HG03378 (cell line): ENCODE results near the gene USB1.

Experiments used
- ATAC-seq: cut with Tn5 transposase; IDR thresholded peaks from one replicate; pipeline ENCODE4 v1.9.1; 2021; ENCODE audit warnings: mild to moderate bottlenecking, moderate library complexity; ENCODE audit not compliant: unreplicated experiment

Gene USB1

DNA sequence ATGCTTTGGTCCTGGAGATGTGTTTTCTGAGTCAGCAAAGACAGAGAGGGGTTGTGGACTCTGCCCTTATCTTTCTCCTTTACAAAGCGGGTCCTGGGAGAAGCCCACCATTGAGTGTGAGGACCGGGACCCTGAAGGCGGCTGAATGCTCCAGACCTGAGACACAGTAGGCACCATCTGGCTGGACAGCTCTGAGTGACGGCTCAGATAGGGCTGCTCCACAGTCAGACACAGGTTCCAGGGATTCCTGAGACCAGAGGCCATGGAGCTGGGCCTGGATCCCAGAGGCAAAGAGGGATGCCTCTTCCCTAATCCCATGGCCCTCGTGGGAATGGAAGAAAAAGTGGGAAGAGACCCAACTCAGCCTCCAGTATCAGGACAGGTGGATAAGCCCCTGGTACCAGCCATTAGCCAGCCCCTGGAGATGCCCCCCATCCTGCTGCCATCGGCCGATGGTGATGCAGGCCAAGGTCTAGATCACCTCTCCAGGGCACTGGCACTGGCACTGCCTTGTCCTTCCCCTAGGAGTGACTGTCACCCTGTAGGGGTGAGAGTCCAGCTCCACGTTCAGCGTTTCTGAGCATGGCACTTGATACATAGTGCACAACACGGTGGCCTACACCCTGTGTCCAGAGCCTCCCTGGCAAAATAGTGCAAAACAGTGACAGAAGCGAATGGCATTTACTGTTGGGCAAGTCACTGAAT lies 29.1 kb downstream of the USB1 start:
- ATAC-seq = no peak

DNA sequence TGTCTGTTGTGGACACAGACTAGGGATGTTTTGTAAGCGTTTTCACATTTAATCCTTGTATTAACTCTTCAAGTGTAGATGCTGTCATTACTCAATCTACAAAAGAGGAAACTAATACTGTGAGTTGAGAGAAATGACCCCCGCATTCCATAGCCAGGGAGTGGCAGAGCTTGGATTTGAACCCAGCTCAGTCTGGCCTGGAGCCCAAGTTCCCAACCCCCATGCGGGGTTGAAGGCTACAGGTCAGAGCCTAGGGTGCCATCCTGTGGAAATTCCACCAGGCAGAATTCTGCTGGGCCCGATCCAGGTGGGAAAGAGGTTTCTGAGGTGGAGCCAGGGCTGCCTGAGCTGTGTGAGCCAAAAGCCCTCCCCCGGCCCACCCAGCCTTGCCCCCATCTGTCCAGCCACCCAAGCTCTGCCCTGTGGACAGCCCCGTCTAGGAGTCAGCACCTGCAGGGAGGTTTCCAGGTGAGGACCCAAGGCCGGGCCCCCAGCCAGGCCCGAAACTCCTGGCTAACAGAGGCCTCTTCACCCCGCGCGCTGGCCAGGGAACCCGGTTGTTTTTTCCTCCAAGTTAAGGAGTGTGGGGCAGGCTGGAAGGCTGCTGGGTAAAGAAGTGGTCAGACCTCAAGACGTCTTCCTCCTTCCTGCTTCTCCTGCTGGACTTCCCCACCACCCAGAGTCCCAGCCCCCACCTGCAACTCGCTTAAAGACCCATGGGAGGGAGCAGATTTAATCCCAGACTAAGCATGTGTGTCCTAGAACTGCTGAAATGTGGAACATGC lies 30.0 kb downstream of the USB1 start:
- ATAC-seq = no peak

DNA sequence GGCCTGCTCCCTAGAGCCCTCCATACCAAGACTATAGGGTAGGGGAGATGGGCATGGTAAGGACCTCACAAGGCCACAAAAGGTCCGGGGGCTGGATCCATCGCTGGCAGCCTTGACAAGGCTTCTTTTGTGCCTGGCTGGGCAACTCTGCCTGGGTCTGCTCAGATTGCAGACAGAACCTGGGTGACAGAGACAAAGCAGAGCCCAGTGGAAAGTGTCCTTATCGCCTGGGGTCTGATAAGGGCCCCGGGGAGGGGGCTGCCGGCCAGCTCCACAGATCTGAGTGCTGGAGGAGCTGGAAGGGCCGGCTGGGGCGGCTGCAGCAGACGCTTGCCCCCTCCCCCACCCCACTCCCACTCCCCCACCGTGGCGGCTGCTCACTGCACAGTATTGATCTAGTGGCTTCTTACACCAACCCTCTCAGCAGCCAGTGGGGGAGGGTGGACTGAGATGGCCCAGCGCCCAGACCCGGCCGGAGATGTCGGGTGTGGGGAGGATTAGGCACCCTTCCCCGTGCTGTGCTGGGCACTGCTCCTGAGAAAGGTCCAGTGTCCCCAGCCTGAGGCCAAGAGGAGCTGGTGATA lies 31.6 kb downstream of the USB1 start:
- no peak for ATAC-seq

DNA sequence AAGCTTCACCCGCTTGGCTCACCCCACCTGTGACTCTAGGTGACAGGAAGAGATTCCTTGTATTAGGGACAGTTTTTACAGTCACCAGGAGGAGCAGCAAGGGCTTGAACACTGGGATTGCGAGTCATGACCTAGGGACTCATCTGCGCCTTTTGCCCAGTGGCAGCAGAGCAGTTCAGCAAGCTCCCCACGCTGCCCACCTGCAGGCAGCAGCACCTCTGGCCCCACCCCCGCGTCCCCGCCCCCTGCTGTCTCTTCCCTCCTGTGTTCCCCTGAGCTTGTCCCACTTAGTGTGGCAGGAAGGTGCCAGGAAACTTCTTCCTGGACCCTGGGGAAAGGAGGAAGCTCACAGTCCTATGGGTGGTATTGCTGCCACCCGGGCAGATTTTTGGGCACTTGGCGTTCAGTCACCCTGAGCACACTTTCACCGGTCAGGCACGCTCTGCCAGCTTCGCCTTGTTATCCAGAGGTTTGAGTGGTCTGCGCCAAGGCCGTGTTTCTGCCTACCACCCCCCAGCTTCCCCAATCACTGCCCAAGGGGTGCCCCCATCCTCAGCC lies 33.0 kb downstream of the USB1 start:
- ATAC-seq = no peak

- ATAC-seq = no peak
Measured at GRCh38 chr16:58034774-58035173, 33.6 kb downstream of the USB1 start.

GRCh38 chr16:58035356-58036170 lies 34.4 kb downstream of the USB1 start:
- ATAC-seq = no peak

DNA sequence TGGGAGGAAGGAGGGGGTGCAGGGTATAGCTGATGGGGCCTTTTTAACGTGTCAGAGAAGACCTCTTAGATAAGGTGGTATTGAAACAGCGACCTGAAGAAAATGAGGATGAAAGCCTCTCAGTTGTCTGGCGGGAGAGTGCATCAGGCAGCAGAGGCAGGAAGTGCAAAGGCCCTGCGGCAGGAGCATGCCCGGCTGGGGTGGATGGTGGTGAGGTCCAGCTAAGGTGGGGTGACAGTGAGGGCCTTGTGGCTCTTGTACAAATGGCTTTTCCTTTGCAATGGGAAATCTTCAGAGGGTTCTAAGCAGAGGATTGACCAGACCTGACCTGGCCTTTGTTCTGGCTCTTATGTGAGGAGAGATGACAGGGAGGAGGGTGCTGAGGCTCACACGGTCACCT lies 35.7 kb downstream of the USB1 start:
- ATAC-seq = no peak

- ATAC-seq = no peak
Measured at GRCh38 chr16:58037365-58038057, 36.3 kb downstream of the USB1 start.

GRCh38 chr16:58038219-58038641 lies 37.0 kb downstream of the USB1 start:
- ATAC-seq = no peak

- ATAC-seq = no peak
Measured at GRCh38 chr16:58039829-58040495, 38.8 kb downstream of the USB1 start.

GRCh38 chr16:58040496-58040846 lies 39.3 kb downstream of the USB1 start:
- ATAC-seq = no peak

DNA sequence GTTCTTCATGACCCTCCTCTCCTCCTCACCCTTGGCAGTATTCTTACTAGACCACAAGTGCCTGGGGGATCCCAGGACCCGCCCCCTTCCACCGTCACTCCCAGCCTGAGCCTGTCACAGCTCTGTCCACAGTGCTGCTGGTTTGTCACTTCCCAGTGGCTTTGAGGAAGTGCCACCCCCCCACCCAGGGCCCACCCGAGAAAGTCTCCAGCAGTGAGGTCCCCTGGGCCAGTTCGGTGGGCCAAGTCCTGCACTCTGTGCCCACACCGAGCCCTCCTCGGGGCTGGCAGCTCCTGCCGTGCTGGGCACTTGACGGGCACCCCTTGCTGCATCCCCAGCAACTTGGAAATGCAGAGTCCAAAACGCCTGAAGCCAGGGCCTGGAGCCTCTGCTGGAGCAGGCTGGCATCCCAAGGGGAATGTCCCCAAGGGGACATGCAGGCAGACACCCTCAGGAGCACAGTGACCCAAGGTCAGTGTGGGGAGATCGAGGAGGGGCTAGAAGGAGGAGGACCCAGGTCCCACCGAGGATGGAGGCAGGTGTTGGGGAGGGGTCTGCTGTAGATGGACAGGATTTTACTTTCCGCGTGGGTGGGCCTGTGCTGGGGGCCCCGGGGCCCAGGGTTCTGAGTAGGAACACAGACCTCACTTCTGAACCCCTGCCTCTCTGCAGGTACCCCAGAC lies 39.9 kb downstream of the USB1 start:
- ATAC-seq = no peak

- ATAC-seq = no peak
Measured at GRCh38 chr16:58041628-58041955, 40.4 kb downstream of the USB1 start.

GRCh38 chr16:58042001-58042885 lies 41.0 kb downstream of the USB1 start:
- ATAC-seq = no peak

DNA sequence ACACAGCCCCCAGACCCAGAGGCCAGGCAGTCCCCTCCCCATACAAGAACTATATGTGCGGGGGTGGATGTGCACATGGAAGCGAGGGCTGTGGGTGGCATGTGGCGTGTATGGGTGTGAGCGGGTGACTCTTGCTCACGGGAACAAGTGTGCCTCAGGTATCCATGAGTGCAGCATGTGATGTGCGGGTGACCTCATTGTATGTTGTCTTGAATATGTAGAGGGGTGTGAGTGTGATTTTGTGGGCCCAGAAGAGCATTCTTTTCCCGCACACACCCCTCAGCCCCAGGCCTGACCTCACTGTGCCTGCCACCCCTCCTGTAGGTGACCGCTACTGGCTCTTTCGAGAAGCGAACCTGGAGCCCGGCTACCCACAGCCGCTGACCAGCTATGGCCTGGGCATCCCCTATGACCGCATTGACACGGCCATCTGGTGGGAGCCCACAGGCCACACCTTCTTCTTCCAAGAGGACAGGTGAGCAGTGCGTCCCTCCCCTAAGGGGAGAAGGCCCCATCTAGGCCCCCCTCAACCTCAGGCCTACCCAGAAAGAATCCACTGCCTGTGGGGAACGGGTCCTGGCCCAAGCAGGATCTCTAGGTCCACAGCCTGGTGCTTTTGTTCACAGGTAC lies 41.8 kb downstream of the USB1 start:
- ATAC-seq = no peak

GRCh38 chr16:58043571-58044155 lies 42.5 kb downstream of the USB1 start:
- no peak for ATAC-seq

DNA sequence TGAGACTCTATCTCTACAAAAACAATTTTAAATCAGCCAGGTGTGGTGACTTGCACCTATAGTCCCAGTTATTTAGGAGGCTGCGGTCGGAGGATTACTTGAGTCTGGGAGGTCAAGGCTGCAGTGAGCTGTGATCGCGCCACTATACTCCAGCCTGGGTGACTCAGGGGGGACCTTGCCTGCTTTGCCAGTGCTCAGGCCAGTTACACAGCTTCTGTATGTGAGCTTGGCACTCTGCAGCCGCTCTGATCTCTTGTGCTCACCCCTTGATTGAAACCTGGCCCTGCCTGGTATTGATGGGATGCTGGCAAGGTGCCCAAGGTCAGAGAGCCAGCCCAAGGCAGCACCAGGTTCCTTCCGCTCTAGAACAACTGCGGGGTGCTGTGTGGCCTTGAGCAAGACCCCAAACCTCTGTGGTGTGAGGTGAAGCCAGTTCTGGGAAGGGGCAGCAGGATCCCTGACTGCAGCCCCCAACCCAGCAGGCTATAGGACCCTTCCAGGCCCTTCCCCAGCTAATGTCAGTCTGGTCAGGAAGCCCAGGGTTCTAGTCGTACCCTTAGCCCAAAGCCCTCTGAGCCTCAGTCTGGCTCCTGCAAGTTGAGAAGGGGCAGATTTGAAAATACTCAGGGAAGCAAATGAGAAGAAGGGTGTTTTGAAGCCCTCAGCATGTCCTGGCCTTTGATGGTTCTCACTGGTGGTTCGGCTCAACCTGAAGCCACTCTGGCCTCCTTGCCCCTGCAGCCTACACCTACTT lies 43.2 kb downstream of the USB1 start:
- no peak for ATAC-seq
